Right lobe of liver (tissue), 4 donors: ENCODE data around the gene C2orf72.

ENCODE experiments used
- POLR2A ChIP-seq: fragments of 450-650 bp; IDR thresholded peaks from one replicate; pipeline ENCODE4 v1.6.1; 2017; ENCODE audit warnings: antibody characterized with exemption, mild to moderate bottlenecking
- TF ChIP-seq, protein P1 (sequence below), 4 donors: fragments of 200-600 bp in 3 of 4; fragments of 450-650 bp in 1 of 4; IDR thresholded peaks; one replicate each; pipeline versions ENCODE4 v1.5.1 to v1.8.0; 2016 to 2022; ENCODE audit warnings: antibody characterized with exemption in 4 of 4, mild to moderate bottlenecking in 2 of 4
- donor health status: DM: no; HTN: no; CAD: no.
- donor health status: DM: no; HTN: no; CAD: no.
- donor health status: DM: no; HTN: yes; CAD: no.

- TF ChIP-seq, protein P1, sequence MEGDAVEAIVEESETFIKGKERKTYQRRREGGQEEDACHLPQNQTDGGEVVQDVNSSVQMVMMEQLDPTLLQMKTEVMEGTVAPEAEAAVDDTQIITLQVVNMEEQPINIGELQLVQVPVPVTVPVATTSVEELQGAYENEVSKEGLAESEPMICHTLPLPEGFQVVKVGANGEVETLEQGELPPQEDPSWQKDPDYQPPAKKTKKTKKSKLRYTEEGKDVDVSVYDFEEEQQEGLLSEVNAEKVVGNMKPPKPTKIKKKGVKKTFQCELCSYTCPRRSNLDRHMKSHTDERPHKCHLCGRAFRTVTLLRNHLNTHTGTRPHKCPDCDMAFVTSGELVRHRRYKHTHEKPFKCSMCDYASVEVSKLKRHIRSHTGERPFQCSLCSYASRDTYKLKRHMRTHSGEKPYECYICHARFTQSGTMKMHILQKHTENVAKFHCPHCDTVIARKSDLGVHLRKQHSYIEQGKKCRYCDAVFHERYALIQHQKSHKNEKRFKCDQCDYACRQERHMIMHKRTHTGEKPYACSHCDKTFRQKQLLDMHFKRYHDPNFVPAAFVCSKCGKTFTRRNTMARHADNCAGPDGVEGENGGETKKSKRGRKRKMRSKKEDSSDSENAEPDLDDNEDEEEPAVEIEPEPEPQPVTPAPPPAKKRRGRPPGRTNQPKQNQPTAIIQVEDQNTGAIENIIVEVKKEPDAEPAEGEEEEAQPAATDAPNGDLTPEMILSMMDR (IDR thresholded peaks at IDR 0.05): no peak
- no peak for TF ChIP-seq POLR2A
Observed at GRCh38 chr2:231013820-231014219, 23.5 kb upstream of the C2orf72 start.
